Fibroblast of mammary gland (primary cell): ENCODE results near the gene C2orf92.

Source experiments
- DNase-seq: peaks from one replicate; pipeline ENCODE4 v3.0.0-alpha.2; 2010; ENCODE audit warnings: low read depth
- H3K4me3 ChIP-seq: 2 replicates; pipeline ENCODE4 v1.5.1; 2011; ENCODE audit warnings: low read depth, mild to moderate bottlenecking, low read length, moderate library complexity; ENCODE audit not compliant: control insufficient read depth
- TF ChIP-seq, protein P1 (sequence below): conservative IDR thresholded peaks from 2 replicates; pipeline ENCODE4 v1.5.1; 2011; ENCODE audit warnings: low read depth, low read length, inconsistent platforms; ENCODE audit not compliant: control insufficient read depth, insufficient read depth

The C2orf92 gene

DNA sequence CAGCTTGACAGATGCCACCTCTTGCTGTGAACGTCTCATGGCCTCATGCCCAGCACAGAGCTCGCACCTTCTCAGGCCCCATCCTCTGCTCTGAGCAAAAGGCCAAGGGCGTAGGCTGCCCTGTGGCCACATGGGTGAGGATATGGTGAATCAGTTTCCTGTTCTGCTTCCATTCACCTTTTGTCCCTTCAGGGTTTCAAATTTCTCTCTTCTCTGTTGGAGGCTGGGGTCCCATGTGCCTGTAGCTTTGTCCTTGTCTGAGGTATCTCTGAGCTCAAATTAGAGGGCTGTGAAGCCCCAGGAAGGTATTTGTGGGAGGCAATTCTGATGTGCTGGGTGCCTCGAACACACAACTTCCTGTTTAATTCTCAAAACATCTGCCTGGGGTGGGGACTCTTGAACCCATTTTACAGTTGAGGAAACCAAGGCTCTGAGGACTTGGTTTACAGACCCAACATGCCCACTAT is 72.9 kb downstream of the C2orf92 start:
- TF ChIP-seq, protein P1, sequence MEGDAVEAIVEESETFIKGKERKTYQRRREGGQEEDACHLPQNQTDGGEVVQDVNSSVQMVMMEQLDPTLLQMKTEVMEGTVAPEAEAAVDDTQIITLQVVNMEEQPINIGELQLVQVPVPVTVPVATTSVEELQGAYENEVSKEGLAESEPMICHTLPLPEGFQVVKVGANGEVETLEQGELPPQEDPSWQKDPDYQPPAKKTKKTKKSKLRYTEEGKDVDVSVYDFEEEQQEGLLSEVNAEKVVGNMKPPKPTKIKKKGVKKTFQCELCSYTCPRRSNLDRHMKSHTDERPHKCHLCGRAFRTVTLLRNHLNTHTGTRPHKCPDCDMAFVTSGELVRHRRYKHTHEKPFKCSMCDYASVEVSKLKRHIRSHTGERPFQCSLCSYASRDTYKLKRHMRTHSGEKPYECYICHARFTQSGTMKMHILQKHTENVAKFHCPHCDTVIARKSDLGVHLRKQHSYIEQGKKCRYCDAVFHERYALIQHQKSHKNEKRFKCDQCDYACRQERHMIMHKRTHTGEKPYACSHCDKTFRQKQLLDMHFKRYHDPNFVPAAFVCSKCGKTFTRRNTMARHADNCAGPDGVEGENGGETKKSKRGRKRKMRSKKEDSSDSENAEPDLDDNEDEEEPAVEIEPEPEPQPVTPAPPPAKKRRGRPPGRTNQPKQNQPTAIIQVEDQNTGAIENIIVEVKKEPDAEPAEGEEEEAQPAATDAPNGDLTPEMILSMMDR, result no peak
- peak; percentile 34 for DNase-seq
- H3K4me3 ChIP-seq, result no peak overlapping the region

DNA sequence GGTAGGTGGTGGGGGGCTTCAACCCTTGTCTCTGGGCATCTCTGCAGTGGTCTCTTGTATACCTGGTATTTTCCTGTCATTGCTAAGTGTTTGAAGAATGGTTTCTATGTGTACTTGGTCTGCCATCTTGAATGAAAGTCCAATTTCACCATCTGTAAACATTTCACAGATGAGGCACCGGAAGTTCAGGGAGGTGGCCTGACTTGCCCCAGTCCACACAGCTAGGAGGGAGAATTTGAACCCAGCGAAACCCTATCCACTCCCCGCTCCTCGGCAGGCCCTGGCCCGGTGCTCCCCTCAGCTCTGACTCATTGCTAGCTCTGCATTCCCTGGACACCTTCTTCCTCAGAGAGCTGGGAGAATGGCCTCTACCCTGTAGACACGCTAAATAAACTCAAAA is 74.4 kb downstream of the C2orf92 start:
- TF ChIP-seq, protein P1, result no peak
- no peak overlapping the region for H3K4me3 ChIP-seq
- DNase-seq, result no peak

DNA sequence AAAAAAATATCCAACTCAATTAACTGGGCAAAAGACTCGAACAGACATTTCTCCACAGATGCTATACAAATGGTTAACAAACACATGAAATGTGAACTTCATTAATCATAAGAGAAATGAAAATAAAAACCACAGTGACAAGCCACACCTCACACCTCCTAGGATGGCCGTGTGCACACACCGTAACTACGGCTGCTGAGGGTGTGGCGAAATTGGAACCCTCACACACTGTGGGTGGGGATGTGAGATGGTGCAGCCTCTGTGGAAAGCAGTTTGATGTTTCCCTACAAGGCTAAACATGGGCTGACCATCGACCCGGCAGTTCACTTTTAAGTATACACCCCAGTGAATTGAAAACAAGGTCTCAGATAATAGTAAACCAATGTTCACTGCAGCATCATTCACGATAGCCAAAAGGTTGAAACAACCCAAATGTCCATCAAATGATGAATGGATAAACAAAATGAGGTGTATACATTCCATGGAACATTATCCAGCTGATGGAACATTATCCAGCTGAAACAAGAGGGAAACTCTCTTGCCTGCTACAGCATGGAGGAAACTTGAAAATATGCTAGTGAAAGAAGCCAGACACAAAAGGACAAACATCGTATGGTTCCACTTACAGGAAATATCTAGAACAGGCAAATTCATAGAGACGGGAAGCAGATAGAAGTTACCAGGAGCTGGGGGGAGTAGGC is 76.1 kb downstream of the C2orf92 start:
- DNase-seq, result no peak
- H3K4me3 ChIP-seq, result no peak overlapping the region

DNA sequence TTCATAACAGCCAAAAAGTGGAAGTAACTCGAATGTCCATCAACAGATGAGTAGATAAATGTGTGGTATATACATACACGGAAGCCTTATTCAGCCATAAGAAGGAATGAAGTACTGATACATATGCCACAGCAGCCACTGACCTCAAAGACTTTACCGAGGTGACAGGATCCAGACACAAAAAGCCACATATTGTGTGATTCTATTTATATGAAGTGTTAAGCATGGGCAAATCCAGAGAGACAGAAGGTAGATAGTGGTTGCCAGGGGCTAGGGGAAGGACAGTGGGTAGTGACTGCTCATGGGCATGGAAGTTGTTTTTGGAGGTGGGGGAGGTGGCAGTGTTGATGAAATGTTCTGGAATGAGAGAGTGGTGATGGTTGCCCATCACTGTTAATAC is 77.8 kb downstream of the C2orf92 start:
- no peak for DNase-seq
- H3K4me3 ChIP-seq, result no peak overlapping the region
- TF ChIP-seq, protein P1, result no peak

More for the DNA sequence above, 76.1 kb downstream of the C2orf92 start:
- TF ChIP-seq, protein P1, result no peak

DNA sequence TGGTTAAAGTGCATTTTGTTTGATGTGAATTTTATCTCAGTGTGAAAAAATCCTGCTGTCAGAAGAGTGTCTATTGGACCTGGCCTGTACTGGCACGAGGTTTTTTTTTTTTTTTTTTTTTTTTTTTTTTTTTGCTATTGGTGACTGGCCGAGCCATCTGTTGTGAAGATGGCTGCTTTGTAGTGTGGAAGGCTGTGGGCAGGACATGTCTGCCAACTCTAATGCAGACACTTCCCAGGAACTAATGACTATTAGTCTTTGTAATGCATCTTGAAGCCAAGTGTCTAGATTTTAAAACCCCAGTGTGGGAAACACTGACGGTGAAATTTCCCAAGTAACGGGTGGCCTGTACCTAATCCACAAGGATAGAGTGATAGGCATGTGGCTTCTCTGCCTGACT is 78.2 kb downstream of the C2orf92 start:
- TF ChIP-seq, protein P1, result no peak
- peak; percentile 45 for DNase-seq

DNA sequence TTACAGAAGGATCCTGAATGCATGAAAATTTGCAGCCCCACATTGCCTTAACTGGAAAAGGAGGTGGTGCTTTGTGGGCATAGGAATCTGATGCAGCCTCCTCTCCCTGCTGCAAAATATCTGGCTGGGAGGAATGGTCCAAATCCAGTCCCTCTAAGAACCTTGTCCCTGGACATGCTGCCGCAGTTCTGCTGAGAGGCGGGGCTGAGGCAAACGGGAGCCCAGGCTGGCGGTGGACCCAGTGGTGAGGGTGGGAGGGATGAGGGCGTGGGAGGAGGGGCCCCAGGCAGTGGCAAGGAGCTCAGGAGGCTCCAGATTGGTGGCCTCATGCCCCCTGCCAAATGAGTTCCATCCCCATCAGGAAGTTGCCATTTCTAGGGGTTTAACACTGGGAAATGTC is 80.1 kb downstream of the C2orf92 start:
- TF ChIP-seq, protein P1, result no peak
- no peak overlapping the region for H3K4me3 ChIP-seq
- no peak for DNase-seq

More for the DNA sequence above, 78.2 kb downstream of the C2orf92 start:
- no peak overlapping the region for H3K4me3 ChIP-seq
